ENCODE measurements around the gene CDKL4.
"Not testable (repeated sequence)": the region's sequence is repeated elsewhere in the genome, so short reads cannot be mapped to it uniquely, and the experiment has no call there.

CDKL4 gene

DNA sequence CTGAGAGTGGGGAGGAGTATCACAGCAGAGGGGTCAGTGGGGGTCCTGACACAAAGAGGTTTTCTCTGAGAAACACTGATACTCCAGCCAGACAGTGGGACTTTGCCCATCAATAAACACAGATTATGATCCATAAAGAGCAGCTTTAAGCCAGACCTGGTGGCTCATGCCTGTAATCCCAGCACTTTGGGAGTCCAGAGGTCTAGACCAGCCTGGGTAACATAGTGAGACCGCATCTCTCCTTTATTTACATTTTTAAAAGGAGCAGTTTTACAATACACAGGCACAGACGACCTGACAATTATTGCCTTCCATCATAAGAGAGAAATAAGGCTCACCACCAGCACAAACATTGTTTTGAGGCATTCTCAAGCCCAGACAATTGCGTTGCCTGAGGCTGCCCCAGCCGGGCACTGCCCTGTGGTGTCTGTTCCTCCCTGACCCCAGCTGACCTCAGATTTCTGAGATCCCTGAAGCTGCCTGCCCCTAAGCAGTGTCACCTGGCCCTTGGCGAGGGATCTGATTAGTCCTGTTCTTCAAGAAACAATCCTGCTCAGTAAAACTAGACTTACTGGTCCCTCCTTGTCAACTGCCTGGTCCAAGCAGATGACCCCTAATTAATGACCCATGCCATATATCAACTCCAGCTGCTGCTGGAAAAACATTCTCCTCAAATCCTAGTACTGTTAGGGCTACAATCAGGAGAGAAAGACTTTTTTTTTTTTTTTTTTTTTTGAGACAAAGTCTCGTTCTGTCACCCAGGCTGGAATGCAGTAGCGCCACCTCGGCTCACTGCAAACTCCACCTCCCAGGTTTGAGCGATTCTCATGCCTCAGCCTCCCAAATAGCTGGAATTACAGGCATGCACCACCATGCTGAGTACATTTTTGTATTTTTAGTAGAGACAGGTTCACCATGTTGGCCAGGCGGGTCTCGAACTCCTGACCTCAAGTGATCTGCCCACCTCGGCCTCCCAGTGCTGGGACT, 63.5 kb downstream of the CDKL4 start:
- DNase-seq (ENCODE audit: low spot score in 2 of 2): no peak
- H3K27me3 Mint-ChIP-seq: no peaks in the 10 kb centered on the region
- no peak overlapping the region for H3K4me3 Mint-ChIP-seq
- no peak overlapping the region for H3K27ac Mint-ChIP-seq
- peaks cover 3% of the 10 kb centered on the region for H3K4me1 Mint-ChIP-seq
- no peaks in the 10 kb centered on the region for H3K9me3 Mint-ChIP-seq
- ATAC-seq (ENCODE audit: low read depth): no peak
- peaks cover 3% of the 10 kb centered on the region for H3K36me3 Mint-ChIP-seq

DNA sequence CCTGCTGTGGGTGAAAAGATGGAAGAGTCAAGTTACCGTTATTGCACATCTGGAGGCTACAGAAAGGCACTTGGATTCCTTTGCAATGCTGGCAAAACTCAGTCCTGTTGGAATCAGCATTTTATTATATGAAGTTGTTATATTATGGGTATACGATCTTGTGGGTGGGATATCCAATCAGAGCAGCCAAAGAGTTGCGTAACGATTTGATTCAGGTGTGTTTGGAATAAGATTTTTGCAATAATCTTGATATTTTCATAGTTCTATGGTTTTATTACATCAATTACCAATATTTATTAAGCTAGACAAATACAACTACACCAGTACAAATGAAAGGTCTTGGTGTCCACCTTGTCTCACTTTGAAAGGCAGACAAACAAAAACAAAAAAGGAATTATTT, 65.0 kb downstream of the CDKL4 start:
- Mint-ChIP-seq H3K4me1 (peaks cover 3% of the 10 kb centered on the region), H3K27me3 (no peaks in the 10 kb centered on the region), H3K27ac (no peak overlapping the region), H3K9me3 (no peaks in the 10 kb centered on the region), H3K4me3 (no peak overlapping the region), H3K36me3 (peaks cover 3% of the 10 kb centered on the region)
- no peak for DNase-seq (ENCODE audit: low spot score in 2 of 2)
- ATAC-seq (ENCODE audit: low read depth): no peak

DNA sequence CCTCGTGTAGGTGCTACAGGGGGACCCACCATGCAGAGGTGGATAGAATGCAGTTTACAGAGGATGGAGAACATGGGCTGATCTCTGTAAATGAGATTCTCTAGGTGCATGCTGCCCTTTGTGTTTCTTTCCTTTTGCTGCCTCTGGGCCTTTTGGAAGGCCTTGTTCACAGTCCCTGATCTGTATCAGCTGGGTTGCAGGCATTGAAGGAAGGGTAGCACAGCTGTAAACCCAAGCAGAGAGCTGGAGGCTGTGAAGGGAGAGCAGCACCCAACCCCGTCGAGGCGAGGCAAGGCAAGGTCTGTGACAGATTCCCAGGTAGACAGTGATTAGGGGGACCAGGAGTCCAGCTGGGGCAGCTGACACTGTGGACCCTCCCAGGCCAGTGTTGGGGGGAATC, 66.8 kb downstream of the CDKL4 start:
- Mint-ChIP-seq H3K27ac (no peak overlapping the region), H3K4me3 (no peak overlapping the region)
- no peak for ATAC-seq (ENCODE audit: low read depth)

DNA sequence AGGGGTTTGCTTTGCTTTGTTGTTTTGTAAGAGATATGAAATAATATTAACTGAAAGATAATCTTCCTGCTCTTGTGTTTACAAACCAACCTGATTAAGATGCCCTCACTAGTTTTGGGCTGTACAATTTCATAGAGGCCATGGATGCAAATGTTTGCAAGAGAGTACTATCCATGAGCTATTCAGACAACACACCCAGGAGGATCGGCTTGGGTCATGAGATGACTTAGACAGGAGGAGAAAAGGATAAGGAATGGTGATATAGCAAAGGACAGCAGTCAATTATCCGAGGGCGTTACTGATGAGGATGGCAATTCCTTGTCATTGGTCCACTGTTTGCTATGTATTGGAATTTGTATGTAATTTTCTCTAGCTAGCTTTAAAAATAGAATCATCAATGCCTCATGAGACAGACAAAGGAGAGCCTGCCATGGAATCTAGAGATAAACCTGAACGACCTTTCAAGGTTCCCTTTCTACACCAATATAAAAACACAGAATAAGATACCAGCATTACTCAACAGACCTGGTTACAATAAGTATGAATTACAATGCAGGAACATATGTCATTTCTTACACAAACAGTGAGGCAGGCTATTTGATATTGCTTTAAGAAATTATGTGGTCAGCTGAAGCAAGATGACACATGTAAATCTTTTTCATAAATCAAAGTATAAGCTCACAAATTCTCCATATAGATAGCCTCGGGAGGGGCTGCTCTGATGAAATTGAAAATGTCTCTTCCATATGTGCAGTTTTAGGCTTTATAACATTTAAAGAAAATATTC, 68.6 kb downstream of the CDKL4 start:
- Mint-ChIP-seq H3K27me3 (no peaks in the 10 kb centered on the region), H3K27ac (no peak overlapping the region), H3K9me3 (no peaks in the 10 kb centered on the region), H3K4me1 (peaks cover 3% of the 10 kb centered on the region), H3K4me3 (no peak overlapping the region), H3K36me3 (peaks cover 3% of the 10 kb centered on the region)
- no peak for ATAC-seq (ENCODE audit: low read depth)
- DNase-seq (ENCODE audit: low spot score in 2 of 2): no peak

More for the DNA sequence above, 66.8 kb downstream of the CDKL4 start:
- H3K36me3 Mint-ChIP-seq: peaks cover 3% of the 10 kb centered on the region
- no peaks in the 10 kb centered on the region for H3K27me3 Mint-ChIP-seq
- H3K9me3 Mint-ChIP-seq: no peaks in the 10 kb centered on the region
- H3K4me1 Mint-ChIP-seq: peaks cover 3% of the 10 kb centered on the region
- DNase-seq (ENCODE audit: low spot score in 2 of 2): no peak

DNA sequence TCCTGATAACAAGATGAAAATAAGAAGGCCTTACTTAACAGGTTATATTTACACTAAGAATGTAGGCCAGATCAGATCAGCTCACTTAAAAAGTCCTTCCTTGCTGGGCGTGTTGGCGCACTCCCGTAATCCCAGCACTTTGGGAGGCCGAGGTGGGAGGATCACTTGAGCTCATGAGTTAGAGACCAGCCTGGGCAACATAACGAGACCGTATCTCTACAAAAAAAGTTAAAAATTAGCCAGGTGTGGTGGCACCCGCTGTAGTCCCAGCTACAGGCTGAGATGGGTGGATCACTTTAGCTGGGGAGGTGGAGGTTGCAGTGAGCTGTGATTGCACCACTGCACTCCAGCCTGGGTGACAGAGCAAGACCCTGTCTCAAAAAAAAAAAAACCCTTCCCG, 69.7 kb downstream of the CDKL4 start:
- no peak for ATAC-seq (ENCODE audit: low read depth)
- no peaks in the 10 kb centered on the region for H3K27me3 Mint-ChIP-seq
- no peak overlapping the region for H3K4me3 Mint-ChIP-seq
- H3K27ac Mint-ChIP-seq: no peak overlapping the region
- DNase-seq (ENCODE audit: low spot score in 2 of 2): no peak
- H3K9me3 Mint-ChIP-seq: no peaks in the 10 kb centered on the region
- H3K4me1 Mint-ChIP-seq: peaks cover 3% of the 10 kb centered on the region
- H3K36me3 Mint-ChIP-seq: peaks cover 3% of the 10 kb centered on the region

DNA sequence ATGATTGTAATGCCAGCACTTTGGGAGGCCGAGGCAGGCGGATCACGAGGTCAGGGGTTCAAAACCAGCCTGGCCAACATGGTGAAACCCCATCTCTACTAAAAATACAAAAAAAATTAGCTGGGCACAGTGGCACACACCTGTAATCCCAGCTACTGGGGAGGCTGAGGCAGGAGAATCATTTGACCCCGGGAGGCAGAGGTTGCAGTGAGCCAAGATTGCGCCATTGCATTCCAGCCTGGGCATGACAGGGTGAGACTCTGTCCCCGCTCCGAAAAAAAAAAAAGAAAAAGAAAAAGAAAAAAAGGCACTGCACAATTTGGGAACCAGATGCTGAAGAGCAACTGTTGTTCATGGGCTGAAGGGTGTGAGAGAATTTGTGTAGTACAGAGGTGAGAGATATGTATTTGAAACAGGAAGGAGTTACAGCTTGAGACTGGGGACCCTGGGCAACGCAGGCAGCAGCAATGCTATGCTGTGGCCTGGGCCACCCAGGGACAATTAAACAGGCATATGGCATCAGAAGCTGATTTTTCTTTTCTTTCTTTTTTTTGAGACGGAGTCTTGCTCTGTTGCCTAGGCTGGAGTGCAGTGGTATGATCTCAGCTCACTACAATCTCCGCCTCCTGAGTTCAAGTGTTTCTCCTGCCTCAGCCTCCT, 71.6 kb downstream of the CDKL4 start:
- not testable (repeated sequence) for H3K4me1 Mint-ChIP-seq; H3K36me3 Mint-ChIP-seq; H3K27ac Mint-ChIP-seq; H3K9me3 Mint-ChIP-seq; H3K27me3 Mint-ChIP-seq; H3K4me3 Mint-ChIP-seq; DNase-seq (ENCODE audit: low spot score in 2 of 2); ATAC-seq (ENCODE audit: low read depth)

DNA sequence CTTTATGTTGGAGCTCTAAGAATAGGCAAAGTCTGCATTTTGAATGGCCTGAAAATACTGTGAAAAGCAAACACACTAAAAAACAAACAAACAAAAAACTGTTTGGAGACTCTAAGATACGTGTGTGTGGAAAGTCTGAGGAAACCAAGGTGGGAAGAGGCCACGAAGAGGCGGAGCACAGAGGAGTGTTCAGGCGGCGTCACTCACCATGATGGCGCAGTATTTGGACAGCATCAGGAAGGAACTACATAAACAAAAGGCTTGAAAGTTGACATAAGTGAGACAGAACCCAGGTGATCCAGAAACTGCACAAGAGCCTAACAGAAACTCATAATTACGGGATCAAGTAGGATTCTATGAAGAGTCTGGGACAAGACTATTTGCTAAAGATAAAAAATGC, 72.1 kb downstream of the CDKL4 start:
- H3K36me3 Mint-ChIP-seq: no peaks in the 10 kb centered on the region
- no peaks in the 10 kb centered on the region for H3K27me3 Mint-ChIP-seq
- H3K4me3 Mint-ChIP-seq: no peak overlapping the region
- ATAC-seq (ENCODE audit: low read depth) (no peak), DNase-seq (ENCODE audit: low spot score in 2 of 2) (no peak)
- no peaks in the 10 kb centered on the region for H3K9me3 Mint-ChIP-seq
- H3K4me1 Mint-ChIP-seq: peaks cover 3% of the 10 kb centered on the region
- H3K27ac Mint-ChIP-seq: no peak overlapping the region

DNA sequence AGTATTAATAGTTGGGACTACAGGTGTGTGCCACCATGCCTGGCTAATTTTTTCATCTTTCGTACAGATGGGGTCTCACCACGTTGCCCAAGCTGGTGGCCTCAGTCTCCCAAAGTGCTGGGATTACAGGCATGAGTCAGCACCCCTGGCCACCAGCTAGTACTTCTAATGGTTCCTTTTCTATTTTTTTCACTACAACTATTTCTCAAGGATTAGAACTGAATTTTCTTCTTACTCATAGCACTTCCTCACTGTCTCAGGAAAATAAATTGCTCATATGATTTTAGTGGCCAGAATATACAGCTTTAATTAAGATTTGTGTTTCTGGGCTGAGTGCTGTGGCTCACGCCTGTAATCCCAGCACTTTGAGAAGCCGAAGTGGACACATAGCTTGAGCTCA, 79.7 kb downstream of the CDKL4 start:
- no peaks in the 10 kb centered on the region for H3K36me3 Mint-ChIP-seq
- no peaks in the 10 kb centered on the region for H3K4me1 Mint-ChIP-seq
- ATAC-seq (ENCODE audit: low read depth) (no peak), DNase-seq (ENCODE audit: low spot score in 2 of 2) (no peak)
- no peak overlapping the region for H3K4me3 Mint-ChIP-seq
- no peaks in the 10 kb centered on the region for H3K9me3 Mint-ChIP-seq
- no peaks in the 10 kb centered on the region for H3K27me3 Mint-ChIP-seq
- no peak overlapping the region for H3K27ac Mint-ChIP-seq

DNA sequence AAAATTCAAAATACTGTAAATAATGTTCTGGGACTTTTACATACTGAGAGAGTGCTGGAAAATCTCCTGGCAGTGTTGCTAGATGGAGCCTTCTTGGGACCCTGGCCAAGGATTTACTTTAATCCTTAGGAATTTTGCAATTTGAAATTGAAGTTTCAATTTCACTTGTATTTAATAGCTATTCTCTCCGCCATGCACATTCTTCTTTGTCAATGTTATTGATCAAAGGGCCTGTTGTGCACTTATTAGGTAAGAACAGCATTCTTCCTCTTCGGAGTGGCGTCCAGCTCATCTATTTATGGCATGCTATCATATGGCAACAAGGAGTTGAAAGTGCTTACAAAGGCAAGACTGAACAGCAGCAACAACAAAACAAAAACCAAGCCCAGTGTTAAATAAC, 82.8 kb downstream of the CDKL4 start:
- ATAC-seq (ENCODE audit: low read depth): no peak
- no peaks in the 10 kb centered on the region for H3K27me3 Mint-ChIP-seq

DNA sequence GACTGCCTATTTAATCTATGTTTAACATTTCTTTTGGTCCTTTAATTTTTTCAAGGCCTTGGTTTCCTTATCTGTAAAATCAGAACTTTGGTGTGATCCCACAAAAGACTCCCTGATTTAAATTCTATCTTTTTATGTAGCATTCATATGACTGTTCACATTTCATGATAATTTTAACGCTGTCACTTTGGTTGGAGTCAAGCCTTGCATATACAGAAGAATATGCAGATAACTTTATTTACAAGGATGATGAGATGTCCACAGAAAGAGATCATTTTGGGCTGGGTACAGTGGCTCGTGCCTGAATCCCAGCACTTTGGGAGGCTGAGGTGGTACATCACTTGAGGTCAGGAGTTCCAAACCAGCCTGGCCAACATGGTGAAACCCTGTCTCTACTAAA, 84.5 kb downstream of the CDKL4 start:
- no peaks in the 10 kb centered on the region for H3K9me3 Mint-ChIP-seq
- DNase-seq (ENCODE audit: low spot score in 2 of 2) (no peak), ATAC-seq (ENCODE audit: low read depth) (no peak)
- no peaks in the 10 kb centered on the region for H3K27me3 Mint-ChIP-seq
- H3K4me1 Mint-ChIP-seq: no peaks in the 10 kb centered on the region
- H3K4me3 Mint-ChIP-seq: no peak overlapping the region
- H3K27ac Mint-ChIP-seq: no peak overlapping the region
- no peaks in the 10 kb centered on the region for H3K36me3 Mint-ChIP-seq

More for the DNA sequence above, 82.8 kb downstream of the CDKL4 start:
- H3K4me1 Mint-ChIP-seq: no peaks in the 10 kb centered on the region
- H3K9me3 Mint-ChIP-seq: no peaks in the 10 kb centered on the region
- no peak for DNase-seq (ENCODE audit: low spot score in 2 of 2)
- no peaks in the 10 kb centered on the region for H3K36me3 Mint-ChIP-seq
- H3K4me3 Mint-ChIP-seq: no peak overlapping the region
- no peak overlapping the region for H3K27ac Mint-ChIP-seq

DNA sequence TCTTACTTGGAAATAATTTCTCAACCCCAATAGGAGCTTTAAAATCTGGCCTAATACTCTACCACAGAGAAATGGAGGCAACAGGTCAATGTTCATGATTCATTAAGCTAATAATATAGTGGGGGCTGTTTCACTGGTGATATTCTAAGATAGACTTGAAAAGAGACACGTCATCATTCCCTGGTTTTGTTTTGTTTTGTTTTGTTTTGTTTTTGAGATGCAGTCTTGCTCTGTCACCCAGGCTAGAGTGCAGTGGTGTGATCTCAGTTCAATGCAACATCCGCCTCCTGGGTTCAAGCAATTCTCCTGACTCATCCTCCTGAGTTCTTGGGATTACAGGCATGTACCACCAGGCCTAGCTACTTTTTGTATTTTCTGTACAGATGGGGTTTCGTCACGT, 85.4 kb downstream of the CDKL4 start:
- H3K9me3 Mint-ChIP-seq: no peaks in the 10 kb centered on the region
- no peak overlapping the region for H3K4me3 Mint-ChIP-seq
- no peak for DNase-seq (ENCODE audit: low spot score in 2 of 2)
- H3K4me1 Mint-ChIP-seq: no peaks in the 10 kb centered on the region
- H3K27ac Mint-ChIP-seq: no peak overlapping the region
- H3K27me3 Mint-ChIP-seq: no peaks in the 10 kb centered on the region
- no peaks in the 10 kb centered on the region for H3K36me3 Mint-ChIP-seq
- ATAC-seq (ENCODE audit: low read depth): no peak

DNA sequence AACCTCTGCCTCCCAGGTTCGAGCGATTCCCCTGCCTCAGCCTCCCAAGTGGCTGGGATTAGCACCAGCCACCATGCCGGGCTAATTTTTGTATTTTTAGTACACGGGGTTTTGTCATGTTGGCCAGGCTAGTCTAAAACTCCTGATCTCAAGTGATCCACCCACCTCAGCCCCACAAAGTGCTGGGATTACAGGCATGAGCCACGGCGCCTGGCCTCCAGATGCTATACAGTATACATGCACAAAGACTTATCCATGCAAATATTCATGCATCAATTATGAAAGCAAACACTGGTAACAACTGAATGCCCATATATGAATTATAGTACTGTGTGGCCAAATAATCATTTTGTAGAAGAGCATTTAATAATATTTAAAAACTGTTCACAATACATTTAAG, 86.9 kb downstream of the CDKL4 start:
- H3K27me3 Mint-ChIP-seq: no peaks in the 10 kb centered on the region

DNA sequence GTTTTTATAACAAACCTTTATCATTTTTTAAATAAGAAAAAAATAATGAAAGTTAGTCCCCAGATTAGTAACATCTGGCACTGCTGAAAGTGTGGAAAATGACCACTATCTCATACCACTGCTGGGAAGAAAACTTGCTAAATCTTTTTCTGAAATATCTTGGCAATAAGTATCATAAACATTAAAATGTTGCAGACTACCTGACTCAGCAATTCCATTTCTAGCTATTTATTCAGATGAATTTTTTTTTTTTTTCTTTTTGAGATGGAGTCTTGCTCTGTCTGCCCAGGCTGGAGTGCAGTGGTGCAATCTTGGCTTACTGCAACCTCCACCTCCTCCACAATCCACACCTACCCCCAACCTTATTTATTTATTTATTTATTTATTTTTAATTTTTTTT, 87.7 kb downstream of the CDKL4 start:
- no peaks in the 10 kb centered on the region for H3K36me3 Mint-ChIP-seq
- no peaks in the 10 kb centered on the region for H3K4me1 Mint-ChIP-seq
- ATAC-seq (ENCODE audit: low read depth): no peak
- no peak overlapping the region for H3K4me3 Mint-ChIP-seq
- no peak for DNase-seq (ENCODE audit: low spot score in 2 of 2)
- no peaks in the 10 kb centered on the region for H3K27me3 Mint-ChIP-seq
- no peaks in the 10 kb centered on the region for H3K9me3 Mint-ChIP-seq
- H3K27ac Mint-ChIP-seq: no peak overlapping the region

More for the DNA sequence above, 86.9 kb downstream of the CDKL4 start:
- Mint-ChIP-seq H3K27ac (no peak overlapping the region), H3K4me3 (no peak overlapping the region), H3K9me3 (no peaks in the 10 kb centered on the region), H3K36me3 (no peaks in the 10 kb centered on the region), H3K4me1 (no peaks in the 10 kb centered on the region)
- ATAC-seq (ENCODE audit: low read depth): no peak
- no peak for DNase-seq (ENCODE audit: low spot score in 2 of 2)

DNA sequence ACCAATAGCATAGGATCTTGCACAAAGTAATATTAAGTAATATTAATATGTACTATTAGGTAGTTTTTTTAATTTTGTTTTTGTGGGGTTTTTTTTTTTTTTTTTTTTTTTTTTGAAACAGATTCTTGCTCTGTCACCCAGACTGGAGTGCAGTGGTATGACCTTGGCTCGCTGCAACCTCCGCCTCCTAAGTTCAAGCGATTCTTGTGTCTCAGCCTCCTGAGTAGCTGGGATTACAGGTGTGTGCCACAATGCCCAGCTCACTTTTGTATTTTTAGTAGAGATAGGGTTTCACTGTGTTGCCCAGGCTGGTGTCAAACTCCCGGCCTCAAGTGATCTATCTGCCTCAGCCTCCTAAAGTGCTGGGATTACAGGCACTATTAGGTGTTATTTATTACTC, 88.2 kb downstream of the CDKL4 start:
- not testable (repeated sequence) for H3K36me3 Mint-ChIP-seq; DNase-seq (ENCODE audit: low spot score in 2 of 2); H3K27ac Mint-ChIP-seq; ATAC-seq (ENCODE audit: low read depth); H3K9me3 Mint-ChIP-seq; H3K27me3 Mint-ChIP-seq; H3K4me1 Mint-ChIP-seq; H3K4me3 Mint-ChIP-seq

All from memory B cell (primary cell).